ENCODE measurements around the gene HOXA6.

The HOXA6 gene

GRCh38 chr7:27137640-27138315 lies 9.8 kb downstream of the HOXA6 start:
- DNase-seq (ENCODE audit: low spot score) = no peak

- DNase-seq (ENCODE audit: low spot score) = peak; percentile 28
Measured at GRCh38 chr7:27134392-27134791, 13.2 kb downstream of the HOXA6 start.

DNA sequence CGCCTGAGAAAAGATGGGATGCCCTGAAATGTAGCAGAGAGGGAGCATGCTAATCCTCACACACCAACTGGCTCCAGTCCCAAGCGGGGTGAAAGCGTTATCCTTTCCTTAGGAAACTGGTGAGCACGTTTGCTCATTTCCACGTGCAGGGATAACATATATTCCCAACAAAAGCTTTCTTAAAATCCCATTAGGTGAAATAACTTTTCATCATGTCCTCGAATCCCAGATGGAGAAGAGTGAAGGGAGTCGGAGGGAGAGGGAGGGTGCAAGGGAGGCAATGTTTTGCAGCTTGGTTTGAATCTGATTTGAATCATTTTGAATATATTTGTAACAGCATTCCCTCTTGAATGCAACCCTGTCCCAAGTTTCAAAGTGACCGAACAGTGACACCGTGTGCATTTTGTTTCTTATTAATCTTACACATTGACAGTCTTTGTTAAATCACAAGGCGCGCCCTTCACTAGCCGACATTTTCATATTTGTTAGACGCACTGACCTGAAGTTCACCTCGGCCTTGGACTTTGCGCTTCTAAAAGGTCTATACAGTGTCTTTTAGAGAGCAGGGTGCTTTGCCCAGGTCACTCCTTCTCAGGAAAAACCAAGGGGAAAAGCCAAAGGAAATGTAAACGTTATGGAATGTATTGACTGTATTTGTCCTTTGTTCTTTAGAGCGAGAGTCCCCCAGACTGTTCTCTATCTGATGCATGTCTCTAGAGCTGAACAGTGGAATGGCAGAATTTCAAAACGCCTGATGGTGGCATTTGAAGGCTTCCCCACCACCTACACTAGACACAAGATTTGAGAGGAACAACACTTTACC lies 14.0 kb downstream of the HOXA6 start:
- DNase-seq (ENCODE audit: low spot score) = peak; percentile 33

DNA sequence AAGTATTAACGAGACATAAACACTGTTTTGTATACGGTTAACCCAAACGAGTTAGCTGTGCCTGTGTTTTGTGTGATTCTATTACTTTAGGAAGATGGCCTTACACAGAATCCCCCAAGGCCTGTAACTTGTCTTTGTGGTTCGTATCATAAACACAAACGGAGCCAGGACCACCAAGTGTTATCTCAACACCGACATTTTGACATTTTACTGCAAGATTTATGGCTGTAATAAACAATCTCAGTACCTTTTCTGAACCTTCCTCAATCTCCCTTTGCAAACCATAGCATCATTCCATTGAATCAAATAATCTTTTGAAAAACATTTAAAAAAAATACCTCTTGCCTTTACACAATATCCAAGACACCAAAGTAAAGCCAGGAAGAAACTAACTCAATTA lies 14.6 kb downstream of the HOXA6 start:
- no peak for DNase-seq (ENCODE audit: low spot score)

GRCh38 chr7:27132214-27132613 lies 15.4 kb downstream of the HOXA6 start:
- no peak for DNase-seq (ENCODE audit: low spot score)

DNA sequence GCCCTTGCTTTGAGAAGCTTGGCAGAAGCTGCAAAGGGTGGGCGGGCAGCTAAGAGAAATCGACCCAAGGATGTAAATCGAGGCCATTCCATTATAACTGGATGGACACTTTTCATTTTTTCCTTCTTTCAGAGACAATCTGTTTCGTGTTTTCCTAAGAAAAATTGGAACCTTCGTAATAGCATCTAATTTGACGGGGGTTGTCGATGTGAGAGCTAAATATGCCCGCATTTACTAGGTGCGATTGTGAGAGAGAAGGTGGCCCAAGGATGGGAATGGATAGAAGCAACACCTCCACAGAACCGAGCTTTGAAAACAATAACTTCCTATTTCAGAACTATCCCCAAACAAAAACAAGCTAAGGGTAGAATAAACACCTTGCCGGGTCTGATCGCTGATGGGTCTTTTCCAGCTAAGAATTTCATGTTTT lies 16.2 kb downstream of the HOXA6 start:
- peak; percentile 30 for DNase-seq (ENCODE audit: low spot score)

- DNase-seq (ENCODE audit: low spot score) = peak; percentile 95
Measured at GRCh38 chr7:27130540-27131389, 16.8 kb downstream of the HOXA6 start, which contains the start of gene HOXA4. TSS of gene HOXA4 (minus strand) at chr7:27130757. CDS start at chr7:27130733, 24 bp downstream.

GRCh38 chr7:27129729-27130539 lies 17.6 kb downstream of the HOXA6 start:
- DNase-seq (ENCODE audit: low spot score) = peak; percentile 74

DNA sequence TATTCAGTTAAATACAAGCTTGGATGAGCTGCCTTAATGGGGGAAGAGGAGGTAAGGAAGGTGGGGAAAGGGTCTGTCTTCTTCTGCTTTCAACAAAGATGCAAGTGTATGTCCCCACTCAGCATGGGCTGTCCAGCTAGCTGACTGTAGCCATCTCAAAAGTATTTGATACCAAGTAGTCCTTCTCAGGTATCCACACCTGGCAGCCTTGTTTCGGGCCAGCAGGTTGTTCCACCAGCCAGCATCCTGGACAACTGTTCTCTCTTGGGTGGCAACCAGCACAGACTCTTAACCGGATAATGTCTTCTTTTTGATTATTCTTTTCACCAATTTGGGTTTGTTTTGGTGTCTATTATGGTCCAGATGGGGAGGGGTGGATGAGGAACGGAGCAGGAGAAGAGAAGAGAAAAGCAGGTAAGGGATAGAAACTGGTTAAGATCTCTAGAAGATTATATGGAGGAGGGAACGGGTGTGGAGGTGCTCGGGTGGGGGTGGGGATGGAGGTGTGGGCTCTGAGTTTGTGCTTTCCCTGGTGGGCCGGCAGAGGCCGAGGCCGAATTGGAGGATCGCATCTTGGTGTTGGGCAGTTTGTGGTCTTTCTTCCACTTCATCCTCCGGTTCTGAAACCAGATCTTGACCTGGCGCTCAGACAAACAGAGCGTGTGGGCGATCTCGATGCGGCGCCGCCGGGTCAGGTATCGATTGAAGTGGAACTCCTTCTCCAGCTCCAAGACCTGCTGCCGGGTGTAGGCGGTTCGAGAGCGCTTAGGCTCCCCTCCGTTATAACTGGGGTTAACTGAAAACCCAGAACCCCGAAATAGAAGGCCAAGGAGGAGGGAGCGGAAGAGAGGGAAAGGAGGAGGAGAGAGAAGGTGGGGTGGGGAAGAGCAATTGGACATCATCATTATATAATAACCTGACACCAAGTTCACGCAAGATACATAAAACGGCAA lies 18.5 kb downstream of the HOXA6 start:
- DNase-seq (ENCODE audit: low spot score) = peak; percentile 56

DNA sequence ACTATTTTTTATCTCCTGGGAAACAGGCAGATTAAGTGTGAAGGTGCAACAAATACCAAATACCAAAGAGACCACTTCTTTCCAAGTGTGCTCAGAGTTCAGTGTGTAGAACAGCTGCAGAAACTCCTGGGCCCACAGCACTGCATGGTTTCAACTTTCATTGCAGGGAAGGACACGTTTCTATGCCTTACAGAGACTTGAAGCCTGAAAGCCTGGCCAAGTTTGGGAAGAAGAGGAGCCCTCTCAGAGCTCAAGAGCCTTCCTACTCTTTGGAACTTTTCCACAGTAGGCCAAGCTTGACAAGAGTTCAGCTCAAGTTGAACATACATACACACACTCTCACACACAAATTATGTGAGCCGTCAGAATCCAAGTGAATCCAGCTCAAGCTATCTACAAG lies 19.5 kb downstream of the HOXA6 start:
- peak; percentile 61 for DNase-seq (ENCODE audit: low spot score)

DNA sequence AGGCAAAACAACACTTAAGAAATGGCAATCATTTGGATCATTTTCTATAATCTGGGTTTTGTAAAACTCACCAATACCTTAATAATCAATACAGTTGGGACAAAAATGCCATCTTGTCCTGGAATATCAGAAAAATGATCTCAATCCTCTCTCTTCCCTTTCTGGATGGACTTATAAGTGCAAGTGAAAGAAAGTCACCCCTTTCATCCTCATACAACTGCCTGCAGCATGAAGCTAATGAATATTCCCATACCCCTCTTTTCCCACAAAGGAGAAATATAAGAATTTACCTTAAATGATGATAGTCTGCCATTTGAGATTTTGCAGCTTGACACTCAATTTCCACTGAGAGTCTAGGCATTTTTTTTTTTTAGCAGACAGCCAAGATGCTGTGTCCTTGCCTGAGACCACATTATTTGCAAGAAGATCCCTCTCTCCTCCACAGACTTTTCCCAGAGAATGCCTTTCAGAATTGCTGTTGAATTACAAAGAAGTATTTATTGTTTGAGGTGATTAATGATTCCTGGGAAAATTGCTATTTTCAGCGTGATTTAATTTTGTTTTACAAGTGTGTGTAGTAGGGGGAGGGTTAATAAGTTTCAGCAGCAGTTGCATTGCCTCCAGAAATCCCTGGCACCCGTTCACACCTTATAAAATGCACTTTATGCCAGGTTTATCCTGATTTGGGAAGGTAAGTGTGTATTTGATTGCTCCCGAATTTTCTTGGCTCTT lies 20.8 kb downstream of the HOXA6 start:
- no peak for DNase-seq (ENCODE audit: low spot score)

- DNase-seq (ENCODE audit: low spot score) = no peak
Measured at GRCh38 chr7:27125986-27126394, 21.6 kb downstream of the HOXA6 start.

- DNase-seq (ENCODE audit: low spot score) = no peak
Measured at GRCh38 chr7:27124902-27125689, 22.5 kb downstream of the HOXA6 start.

GRCh38 chr7:27124096-27124901 lies 23.3 kb downstream of the HOXA6 start:
- DNase-seq (ENCODE audit: low spot score) = peak; percentile 30

GRCh38 chr7:27123477-27124053 lies 24.0 kb downstream of the HOXA6 start:
- peak; percentile 54 for DNase-seq (ENCODE audit: low spot score)

GRCh38 chr7:27123007-27123476 lies 24.5 kb downstream of the HOXA6 start:
- DNase-seq (ENCODE audit: low spot score) = peak; percentile 62

Measured in left forelimb (tissue), 1 donor.